Hepatic stellate cell (primary cell): ENCODE results near the gene SAMD8.
"Not testable (repeated sequence)": the region's sequence is repeated elsewhere in the genome, so short reads cannot be mapped to it uniquely, and the experiment has no call there.

Source experiments
- DNase-seq: peaks from one replicate; pipeline ENCODE4 v3.0.0; 2011; ENCODE audit warnings: low spot score

The SAMD8 gene

GRCh38 chr10:75195035-75195763, 83.7 kb downstream of the SAMD8 start:
- no peak for DNase-seq

- no peak for DNase-seq
Observed at GRCh38 chr10:75197066-75197465, 85.6 kb downstream of the SAMD8 start.

DNA sequence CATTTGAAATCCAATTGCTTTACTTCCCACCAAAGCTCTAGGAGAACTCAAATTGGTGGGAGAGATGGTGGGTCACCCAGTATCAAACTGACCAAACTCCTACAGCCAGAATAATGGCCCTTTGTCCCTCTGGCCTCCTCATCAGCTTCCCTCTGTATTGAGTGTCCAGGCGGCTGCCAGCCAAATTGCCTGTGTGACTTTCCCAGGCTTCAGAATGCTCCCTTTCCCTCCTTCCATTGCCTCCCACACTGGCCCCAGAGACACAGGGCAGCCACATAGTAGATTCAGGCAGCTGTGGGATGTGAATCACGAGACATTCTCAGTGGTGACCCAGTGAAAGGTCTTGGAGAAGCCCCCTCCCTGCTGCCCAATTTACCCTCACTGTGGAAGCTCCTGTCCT, 86.5 kb downstream of the SAMD8 start:
- DNase-seq: no peak

DNA sequence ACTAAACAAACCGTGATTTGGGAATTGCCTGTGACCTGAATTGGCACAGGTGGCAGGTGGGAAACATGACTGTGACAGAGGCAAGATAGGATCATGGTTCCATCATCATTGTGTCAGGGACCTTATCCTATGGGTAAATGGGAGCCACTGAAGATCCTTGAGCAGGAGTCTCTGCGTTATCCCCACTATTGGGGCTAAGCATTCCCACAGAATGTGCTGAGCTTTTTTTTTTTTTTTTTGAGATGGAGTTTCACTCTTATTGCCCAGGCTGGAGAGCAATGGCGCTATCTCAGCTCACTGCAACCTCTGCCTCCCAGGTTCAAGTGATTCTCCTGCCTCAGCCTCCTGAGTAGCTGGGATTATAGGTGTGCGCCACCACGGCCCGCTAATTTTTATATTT, 88.5 kb downstream of the SAMD8 start:
- not testable (repeated sequence) for DNase-seq

DNA sequence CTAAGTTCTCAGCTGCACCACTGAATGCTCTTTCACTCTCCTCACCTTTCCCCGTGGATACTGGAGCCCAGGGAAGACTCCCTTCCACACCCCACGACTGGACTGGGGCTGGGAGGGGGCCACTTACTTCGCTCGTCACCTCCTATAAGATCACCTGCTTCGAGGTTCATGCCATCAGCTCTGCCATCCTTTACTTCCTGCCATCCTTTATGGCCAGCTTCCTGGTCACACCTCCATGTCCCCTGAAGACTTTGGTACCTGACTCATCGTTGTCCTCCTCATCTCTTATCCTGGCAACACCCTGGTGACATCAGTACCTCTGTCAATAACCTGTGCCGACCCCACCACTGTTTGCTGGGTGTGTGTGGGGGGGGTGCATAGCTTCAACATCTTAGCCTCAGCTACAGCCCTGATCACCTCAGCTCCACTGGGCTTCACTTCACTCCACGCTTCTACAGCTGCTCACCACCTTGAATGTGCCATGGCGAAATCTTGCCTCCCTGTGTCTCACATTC, 90.4 kb downstream of the SAMD8 start:
- no peak for DNase-seq

DNA sequence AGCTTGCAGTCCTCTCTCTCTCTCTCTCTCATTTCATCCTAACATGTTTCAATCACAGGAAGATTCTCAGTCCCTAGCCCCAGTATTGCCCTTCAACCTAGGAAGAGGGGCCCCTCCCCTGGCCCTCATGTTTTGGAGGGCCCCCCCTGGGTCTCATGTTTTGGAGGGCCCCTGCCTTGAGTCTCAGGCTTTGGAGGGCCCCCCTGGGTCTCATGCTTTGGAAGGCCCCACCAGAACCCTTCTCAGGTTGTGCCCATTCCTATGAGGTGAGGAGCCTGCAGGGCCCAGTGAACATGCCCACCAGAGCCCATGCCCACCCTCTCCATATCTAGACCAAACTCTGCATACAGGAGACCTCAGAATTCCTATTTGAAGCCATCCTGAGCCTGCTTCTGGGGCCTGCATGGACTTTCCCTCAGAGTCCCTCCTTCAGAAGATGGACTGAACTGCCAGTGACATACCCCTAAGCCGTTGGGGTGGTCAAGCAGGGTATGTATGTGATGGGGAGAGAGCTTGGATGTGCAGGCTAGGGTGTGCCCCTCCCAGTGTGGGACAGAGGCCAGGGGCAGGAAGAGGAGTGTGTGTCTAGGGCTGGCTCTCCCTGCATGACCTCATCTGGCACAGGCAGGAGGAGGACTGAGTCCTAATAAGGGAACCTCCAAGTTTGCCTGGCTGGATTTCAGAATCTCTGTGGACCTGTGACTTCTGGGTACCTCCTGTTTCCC, 91.0 kb downstream of the SAMD8 start:
- peak; percentile 65 for DNase-seq

DNA sequence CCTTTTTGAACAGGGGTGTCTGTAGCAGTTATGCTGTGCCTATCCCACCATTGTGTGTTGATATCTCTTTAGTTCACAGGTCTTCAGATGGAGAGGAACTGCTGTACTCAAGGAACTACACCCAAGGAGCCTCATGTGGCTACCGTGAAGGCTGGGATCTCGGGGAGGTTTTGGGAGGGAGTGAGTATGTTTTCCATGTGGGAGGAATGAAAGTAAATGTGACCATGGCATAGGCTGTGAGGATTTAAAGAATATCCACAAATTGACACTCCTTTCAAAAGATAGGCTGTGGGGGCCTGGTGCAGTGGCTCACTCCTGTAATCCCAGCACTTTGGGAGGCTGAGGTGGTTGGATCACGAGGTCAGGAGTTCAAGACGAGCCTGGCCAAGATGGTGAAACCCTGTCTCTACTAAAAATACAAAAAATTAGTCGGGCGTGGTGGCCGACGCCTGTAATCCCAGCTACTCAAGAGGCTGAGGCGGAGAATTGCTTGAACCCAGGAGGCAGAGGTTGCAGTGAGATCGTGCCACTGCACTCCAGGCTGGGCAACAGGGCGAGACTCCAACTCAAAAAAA, 91.7 kb downstream of the SAMD8 start:
- DNase-seq: not testable (repeated sequence)

- DNase-seq: no peak
Observed at GRCh38 chr10:75203724-75204123, 92.3 kb downstream of the SAMD8 start.

GRCh38 chr10:75205908-75206307, 94.5 kb downstream of the SAMD8 start:
- DNase-seq: no peak

- DNase-seq: not testable (repeated sequence)
Observed at GRCh38 chr10:75206638-75207037, 95.2 kb downstream of the SAMD8 start.

- DNase-seq: no peak
Observed at GRCh38 chr10:75207079-75207856, 95.8 kb downstream of the SAMD8 start.

GRCh38 chr10:75207857-75208144, 96.3 kb downstream of the SAMD8 start:
- no peak for DNase-seq

GRCh38 chr10:75208181-75208580, 96.7 kb downstream of the SAMD8 start:
- peak; percentile 54 for DNase-seq

DNA sequence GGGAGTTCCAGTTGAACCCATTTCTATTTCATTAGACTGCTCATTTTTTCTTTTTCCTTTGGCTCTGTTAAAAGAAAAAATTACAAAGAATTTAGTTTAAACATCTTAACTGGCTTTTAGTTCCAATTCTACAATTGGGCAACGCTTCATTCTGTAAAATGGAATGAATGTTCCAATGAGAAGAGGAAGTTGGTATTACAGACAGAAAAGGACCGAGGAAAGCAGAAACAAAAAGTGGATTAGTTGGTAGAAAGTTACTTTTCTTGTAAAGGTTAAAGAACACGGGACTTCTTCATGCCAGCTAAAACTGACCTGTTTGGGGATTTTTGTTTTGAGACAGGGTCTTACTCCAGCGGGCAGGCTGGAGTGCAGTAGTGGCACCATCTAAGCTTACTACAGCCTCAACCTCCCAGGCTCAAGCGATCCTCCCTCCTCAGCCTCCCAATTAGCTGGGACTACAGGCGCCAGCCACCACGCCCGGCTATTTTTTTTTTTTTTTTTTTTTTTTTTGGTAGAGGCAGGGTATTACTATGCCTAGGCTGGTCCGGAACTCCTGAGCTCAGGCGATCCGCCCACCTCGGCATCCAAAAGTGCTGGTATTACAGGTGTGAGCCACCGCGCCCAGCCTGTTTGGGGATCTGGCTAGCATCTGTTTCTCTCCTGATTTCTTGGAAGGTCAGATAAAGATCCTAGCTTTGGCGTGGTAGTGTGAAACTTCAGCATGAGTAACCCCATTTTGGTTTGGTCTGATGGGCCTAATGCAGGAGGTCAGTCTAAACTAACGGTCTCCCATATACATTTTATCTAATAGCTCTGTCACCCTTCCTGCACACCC, 97.8 kb downstream of the SAMD8 start:
- no peak for DNase-seq

DNA sequence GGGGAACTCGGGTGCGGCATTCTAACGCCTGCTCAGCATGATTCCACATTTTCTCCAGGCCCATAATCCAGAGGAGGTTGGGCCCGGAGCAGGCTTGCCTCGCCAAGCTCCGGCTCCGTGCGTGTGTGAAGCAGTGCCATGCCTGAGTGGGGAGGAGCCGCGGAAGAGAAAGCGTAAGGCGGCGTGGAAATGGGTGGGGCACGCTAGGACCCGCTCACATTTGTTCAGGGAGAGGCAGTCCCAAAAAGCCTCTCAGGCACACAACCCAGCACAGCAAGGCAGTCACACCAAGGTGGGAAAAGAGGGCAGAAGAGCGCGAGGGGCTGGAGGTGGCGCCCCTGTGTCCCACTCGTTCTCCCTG, 98.4 kb downstream of the SAMD8 start:
- DNase-seq: peak; percentile 70

- peak; percentile 87 for DNase-seq
Observed at GRCh38 chr10:75210282-75211006, 99.0 kb downstream of the SAMD8 start, which contains the start of gene VDAC2. Gene VDAC2 (plus strand): TSS chr10:75210796. CDS start chr10:75211159, 363 bp downstream.

DNA sequence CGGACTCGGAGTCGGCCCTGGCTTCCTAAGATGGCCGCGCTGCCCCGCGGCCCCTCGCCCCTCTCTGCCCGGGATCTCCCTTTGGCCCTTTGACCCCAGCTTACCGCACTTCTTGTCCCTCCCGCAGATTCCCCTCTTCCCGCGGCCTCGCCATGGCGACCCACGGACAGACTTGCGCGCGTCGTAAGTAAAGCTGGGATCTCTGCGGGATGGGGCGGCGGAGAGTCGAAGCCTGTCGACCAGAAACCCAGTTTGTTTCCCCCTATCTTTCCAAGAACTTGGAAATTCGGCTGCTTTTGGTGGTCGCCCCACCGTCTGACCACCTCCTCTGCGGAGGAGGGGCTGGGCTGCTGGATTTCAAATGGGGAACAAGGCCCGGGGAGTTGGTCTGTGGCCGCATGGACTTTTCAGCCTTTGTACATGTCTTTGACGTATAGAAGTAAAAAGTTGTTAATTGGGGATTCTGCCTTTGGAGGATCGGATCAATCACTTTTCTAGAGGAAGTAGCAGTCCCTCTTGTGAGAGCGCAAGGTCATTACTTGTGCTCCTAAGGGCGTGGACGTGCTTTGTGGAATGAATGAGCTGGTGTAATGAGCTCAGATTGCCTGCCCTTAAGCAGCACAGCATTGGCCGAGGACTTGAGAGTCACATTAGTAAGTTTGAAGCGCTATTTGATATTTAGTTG, 99.7 kb downstream of the SAMD8 start:
- no peak for DNase-seq

GRCh38 chr10:75212343-75212742, 100.9 kb downstream of the SAMD8 start:
- no peak for DNase-seq

DNA sequence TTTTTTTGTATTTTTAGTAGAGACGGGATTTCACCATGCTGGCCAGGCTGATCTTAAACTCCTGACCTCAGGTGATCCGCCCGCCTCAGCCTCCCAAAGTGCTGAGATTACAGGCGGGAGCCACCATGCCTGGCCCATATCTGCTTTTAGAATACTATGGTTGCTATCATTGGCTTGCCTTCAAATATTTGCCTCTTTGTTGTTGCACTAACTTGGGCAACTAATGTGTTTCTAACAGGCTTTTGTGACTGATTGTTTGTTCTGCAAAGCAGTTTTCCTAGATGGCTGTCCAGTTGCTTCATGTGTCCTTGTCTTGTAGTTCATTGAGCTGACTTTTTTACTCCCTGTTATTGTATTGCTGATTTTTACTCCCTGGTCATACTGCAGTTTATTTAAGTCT, 108.8 kb downstream of the SAMD8 start:
- DNase-seq: no peak

DNA sequence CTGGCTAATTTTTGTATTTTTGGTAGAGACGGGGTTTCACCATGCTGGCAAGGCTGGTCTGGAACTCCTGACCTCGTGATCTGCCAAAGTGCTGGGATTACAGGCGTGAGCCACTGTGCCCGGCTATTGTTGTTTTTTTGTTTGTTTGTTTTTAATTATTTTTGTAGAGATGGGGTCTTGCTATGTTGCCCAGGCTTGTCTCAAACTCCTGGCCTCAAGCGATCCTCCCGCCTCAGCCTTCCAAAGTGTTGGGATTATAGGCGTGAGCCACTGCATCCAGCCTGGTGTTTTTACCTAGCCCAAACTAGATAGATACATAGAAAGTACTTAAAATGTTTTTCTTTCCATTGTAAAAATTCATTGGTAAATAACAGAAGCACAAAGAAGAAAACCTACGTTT, 110.0 kb downstream of the SAMD8 start:
- not testable (repeated sequence) for DNase-seq
